ENCODE results near the gene ILF3.

The ILF3 gene

DNA sequence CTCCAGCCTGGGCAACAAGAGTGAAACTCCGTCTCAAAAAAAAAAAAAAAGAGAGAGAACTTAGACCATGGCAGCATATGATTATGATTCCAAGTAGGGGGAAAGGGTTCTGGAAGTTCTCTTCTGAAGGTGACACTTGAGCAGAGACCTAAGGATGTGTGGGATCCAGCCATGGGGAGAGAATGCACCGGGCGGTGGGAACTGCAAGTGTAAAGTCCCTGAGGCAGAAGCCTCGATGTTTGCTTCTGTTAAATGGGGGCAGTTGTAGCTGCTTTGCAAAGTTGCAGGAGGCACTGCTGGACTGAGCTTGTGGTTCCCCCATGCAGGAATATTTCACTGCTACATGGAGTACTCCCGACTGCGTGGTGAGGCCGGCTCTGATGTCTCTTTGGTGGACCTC lies 19.7 kb upstream of the ILF3 start:
- TF ChIP-seq, protein P1, sequence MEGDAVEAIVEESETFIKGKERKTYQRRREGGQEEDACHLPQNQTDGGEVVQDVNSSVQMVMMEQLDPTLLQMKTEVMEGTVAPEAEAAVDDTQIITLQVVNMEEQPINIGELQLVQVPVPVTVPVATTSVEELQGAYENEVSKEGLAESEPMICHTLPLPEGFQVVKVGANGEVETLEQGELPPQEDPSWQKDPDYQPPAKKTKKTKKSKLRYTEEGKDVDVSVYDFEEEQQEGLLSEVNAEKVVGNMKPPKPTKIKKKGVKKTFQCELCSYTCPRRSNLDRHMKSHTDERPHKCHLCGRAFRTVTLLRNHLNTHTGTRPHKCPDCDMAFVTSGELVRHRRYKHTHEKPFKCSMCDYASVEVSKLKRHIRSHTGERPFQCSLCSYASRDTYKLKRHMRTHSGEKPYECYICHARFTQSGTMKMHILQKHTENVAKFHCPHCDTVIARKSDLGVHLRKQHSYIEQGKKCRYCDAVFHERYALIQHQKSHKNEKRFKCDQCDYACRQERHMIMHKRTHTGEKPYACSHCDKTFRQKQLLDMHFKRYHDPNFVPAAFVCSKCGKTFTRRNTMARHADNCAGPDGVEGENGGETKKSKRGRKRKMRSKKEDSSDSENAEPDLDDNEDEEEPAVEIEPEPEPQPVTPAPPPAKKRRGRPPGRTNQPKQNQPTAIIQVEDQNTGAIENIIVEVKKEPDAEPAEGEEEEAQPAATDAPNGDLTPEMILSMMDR (IDR thresholded peaks at IDR 0.05; ENCODE audit: insufficient read depth, missing control alignments): no peak
- no peak for FAIRE-seq
- DNase-seq (ENCODE audit: insufficient read length, low spot score): no peak

DNA sequence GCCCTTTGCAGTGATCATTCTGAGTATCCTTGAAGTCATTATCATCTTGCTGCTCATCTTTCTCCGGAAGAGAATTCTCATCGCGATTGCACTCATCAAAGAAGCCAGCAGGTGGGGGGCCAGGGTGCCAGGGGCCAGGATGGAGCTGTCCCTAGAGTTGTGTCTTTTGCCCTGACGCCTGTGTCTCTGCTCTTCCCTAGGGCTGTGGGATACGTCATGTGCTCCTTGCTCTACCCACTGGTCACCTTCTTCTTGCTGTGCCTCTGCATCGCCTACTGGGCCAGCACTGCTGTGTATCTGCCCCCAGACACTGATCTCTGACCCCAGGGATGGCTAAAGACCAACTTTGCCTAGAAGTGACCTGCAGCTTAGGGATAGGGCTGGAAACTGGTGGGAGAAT lies 19.2 kb upstream of the ILF3 start:
- FAIRE-seq (no peak), DNase-seq (ENCODE audit: insufficient read length, low spot score) (no peak)
- TF ChIP-seq, protein P1 (IDR thresholded peaks at IDR 0.05; ENCODE audit: insufficient read depth, missing control alignments): no peak

GRCh38 chr19:10636304-10636972 lies 17.7 kb upstream of the ILF3 start:
- DNase-seq (ENCODE audit: insufficient read length, low spot score) (no peak), FAIRE-seq (no peak)
- TF ChIP-seq, protein P1 (IDR thresholded peaks at IDR 0.05; ENCODE audit: insufficient read depth, missing control alignments): no peak

DNA sequence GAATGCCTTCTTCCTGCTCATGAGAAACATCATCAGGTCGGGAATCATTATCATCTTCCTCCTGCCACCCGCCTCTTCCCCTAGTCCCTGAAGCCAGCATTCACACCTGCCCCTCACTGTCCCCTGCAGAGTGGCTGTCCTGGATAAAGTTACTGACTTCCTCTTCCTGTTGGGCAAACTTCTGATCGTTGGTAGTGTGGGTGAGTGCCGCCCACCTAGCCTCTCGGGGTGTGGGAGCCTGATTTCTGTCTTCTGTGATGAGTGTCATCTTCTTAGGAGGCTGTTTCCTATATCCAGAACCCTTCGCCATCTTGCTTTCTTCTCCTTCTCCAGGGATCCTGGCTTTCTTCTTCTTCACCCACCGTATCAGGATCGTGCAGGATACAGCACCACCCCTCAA lies 16.3 kb upstream of the ILF3 start:
- DNase-seq (ENCODE audit: insufficient read length, low spot score): no peak
- FAIRE-seq: no peak

GRCh38 chr19:10639836-10640235 lies 14.3 kb upstream of the ILF3 start:
- TF ChIP-seq, protein P1 (IDR thresholded peaks at IDR 0.05; ENCODE audit: insufficient read depth, missing control alignments): no peak
- DNase-seq (ENCODE audit: insufficient read length, low spot score) (no peak), FAIRE-seq (no peak)

More for the DNA sequence above, 16.3 kb upstream of the ILF3 start:
- TF ChIP-seq, protein P1 (IDR thresholded peaks at IDR 0.05; ENCODE audit: insufficient read depth, missing control alignments): no peak

GRCh38 chr19:10640361-10640760 lies 13.8 kb upstream of the ILF3 start:
- TF ChIP-seq, protein P1 (IDR thresholded peaks at IDR 0.05; ENCODE audit: insufficient read depth, missing control alignments): no peak
- no peak for FAIRE-seq
- no peak for DNase-seq (ENCODE audit: insufficient read length, low spot score)

GRCh38 chr19:10641248-10641647 lies 12.9 kb upstream of the ILF3 start:
- TF ChIP-seq, protein P1 (IDR thresholded peaks at IDR 0.05; ENCODE audit: insufficient read depth, missing control alignments): no peak
- DNase-seq (ENCODE audit: insufficient read length, low spot score) (no peak), FAIRE-seq (no peak)

Measured in D721Med (cell line).